Measurements from ENCODE around the gene LDLR. TPM values are rescaled to one million over a fixed set of nuclear protein-coding genes. Genes with fewer than 3 reads are reported as not detected.
"Not testable (repeated sequence)": the region's sequence is repeated elsewhere in the genome, so short reads cannot be mapped to it uniquely, and the experiment has no call there.

Gene LDLR
- total RNA-seq, 2 experiments from 2014 or later: 88.3 to 99.1 TPM

GRCh38 chr19:11093689-11094238 is 4.5 kb downstream of the LDLR start:
- Histone ChIP-seq H3K27ac (ENCODE audit: low read depth, low read length, poor library complexity, severe bottlenecking) (no peak overlapping the region), H3K79me2 (ENCODE audit: insufficient read depth, low read depth, low read length) (peaks cover 84% of the 10 kb centered on the region), H2AFZ (ENCODE audit: low read length) (no peak overlapping the region), H3K4me3 (ENCODE audit: low read depth, low read length, poor library complexity, severe bottlenecking) (no peak overlapping the region), H3K9me3 (ENCODE audit: low read length) (no peaks in the 10 kb centered on the region), H4K20me1 (ENCODE audit: insufficient read depth, low read length) (peaks cover 42% of the 10 kb centered on the region), H3K36me3 (ENCODE audit: insufficient read depth, low read length) (peaks cover 79% of the 10 kb centered on the region), H3K9me2 (ENCODE audit: insufficient read depth, low read length) (no peaks in the 10 kb centered on the region), H3K4me1 (ENCODE audit: insufficient read depth, low read length, poor library complexity, severe bottlenecking) (peaks cover 34% of the 10 kb centered on the region), H3K4me2 (ENCODE audit: low read length) (no peak overlapping the region)
- CTCF ChIA-PET (ENCODE audit: unreplicated experiment): no interaction called here
- intact Hi-C loops (cut with micrococcal nuclease; ENCODE audit: unreplicated experiment): loop anchor here (5.0 kb wide), 1 partner anchor 156 kb away; no protein-coding TSS in a partner anchor
- no TSS peak for BruUV-seq (replicated peaks)
- TF ChIP-seq EZH2phosphoT487 (IDR thresholded peaks at IDR 0.05; ENCODE audit: borderline replicate concordance, low read depth, low read length): no peak
- DNase-seq (ENCODE audit: low spot score): no peak
- POLR2A ChIA-PET: interaction anchor here (0.6 kb wide), 1 partner anchor 685 kb away, joined by 3 read pairs; no protein-coding TSS in a partner anchor

GRCh38 chr19:11094520-11094894 is 5.2 kb downstream of the LDLR start:
- peaks cover 30% of the 10 kb centered on the region for H3K4me1 ChIP-seq (ENCODE audit: insufficient read depth, low read length, poor library complexity, severe bottlenecking)
- BruUV-seq (replicated peaks): no TSS peak
- TF ChIP-seq EZH2phosphoT487 (IDR thresholded peaks at IDR 0.05; ENCODE audit: borderline replicate concordance, low read depth, low read length) (no peak), CTCF (conservative IDR thresholded peaks at IDR 0.05; ENCODE audit: low read length) (no peak)
- H3K9me2 ChIP-seq (ENCODE audit: insufficient read depth, low read length): no peaks in the 10 kb centered on the region
- 0 out of 2 replicates have a peak overlapping the region, but pooled peaks have one; percentile 26 for H3K4me2 ChIP-seq (ENCODE audit: low read length)
- H3K9me3 ChIP-seq (ENCODE audit: low read length): no peaks in the 10 kb centered on the region
- peaks cover 42% of the 10 kb centered on the region for H4K20me1 ChIP-seq (ENCODE audit: insufficient read depth, low read length)
- ChIA-PET POLR2A (interaction anchor here (0.7 kb wide), 1 partner anchor 59 kb away, joined by 3 read pairs; no protein-coding TSS in a partner anchor), CTCF (ENCODE audit: unreplicated experiment) (no interaction called here)
- H3K27ac ChIP-seq (ENCODE audit: low read depth, low read length, poor library complexity, severe bottlenecking): no peak overlapping the region
- peaks cover 91% of the 10 kb centered on the region for H3K79me2 ChIP-seq (ENCODE audit: insufficient read depth, low read depth, low read length)
- H2AFZ ChIP-seq (ENCODE audit: low read length): no peak overlapping the region
- intact Hi-C loops (cut with micrococcal nuclease; ENCODE audit: unreplicated experiment): loop anchor here (5.0 kb wide), 1 partner anchor 157 kb away; no protein-coding TSS in a partner anchor
- DNase-seq (ENCODE audit: low spot score): no peak
- H3K36me3 ChIP-seq (ENCODE audit: insufficient read depth, low read length): peaks cover 87% of the 10 kb centered on the region
- no peak overlapping the region for H3K4me3 ChIP-seq (ENCODE audit: low read depth, low read length, poor library complexity, severe bottlenecking)

- POLR2A ChIA-PET: interaction anchor here (0.5 kb wide), 1 partner anchor 107 kb away, joined by 3 read pairs; no protein-coding TSS in a partner anchor
- CTCF ChIA-PET (ENCODE audit: unreplicated experiment): no interaction called here
Measured at GRCh38 chr19:11096210-11096841, 7.1 kb downstream of the LDLR start.

GRCh38 chr19:11097367-11097766 is 8.1 kb downstream of the LDLR start:
- BruUV-seq (replicated peaks); CTCF ChIA-PET (ENCODE audit: unreplicated experiment); H3K9me2 ChIP-seq (ENCODE audit: insufficient read depth, low read length); H2AFZ ChIP-seq (ENCODE audit: low read length); H3K4me3 ChIP-seq (ENCODE audit: low read depth, low read length, poor library complexity, severe bottlenecking); intact Hi-C loops (cut with micrococcal nuclease; ENCODE audit: unreplicated experiment); H3K27ac ChIP-seq (ENCODE audit: low read depth, low read length, poor library complexity, severe bottlenecking); H3K4me2 ChIP-seq (ENCODE audit: low read length); DNase-seq (ENCODE audit: low spot score); H3K9me3 ChIP-seq (ENCODE audit: low read length): not testable (repeated sequence)
- Histone ChIP-seq H3K79me2 (ENCODE audit: insufficient read depth, low read depth, low read length) (peaks cover 85% of the 10 kb centered on the region), H3K36me3 (ENCODE audit: insufficient read depth, low read length) (peaks cover 96% of the 10 kb centered on the region), H4K20me1 (ENCODE audit: insufficient read depth, low read length) (peaks cover 31% of the 10 kb centered on the region), H3K4me1 (ENCODE audit: insufficient read depth, low read length, poor library complexity, severe bottlenecking) (peaks cover 18% of the 10 kb centered on the region)
- POLR2A ChIA-PET: interaction anchor here (0.7 to 1.5 kb wide), 2 partner anchors 47 to 1757 kb away, joined by 4 to 6 read pairs; no protein-coding TSS in a partner anchor

More at GRCh38 chr19:11096210-11096841, 7.1 kb downstream of the LDLR start:
- no peak for DNase-seq (ENCODE audit: low spot score)
- Histone ChIP-seq H3K27ac (ENCODE audit: low read depth, low read length, poor library complexity, severe bottlenecking) (no peak overlapping the region), H3K9me3 (ENCODE audit: low read length) (no peaks in the 10 kb centered on the region), H3K4me3 (ENCODE audit: low read depth, low read length, poor library complexity, severe bottlenecking) (no peak overlapping the region), H3K4me2 (ENCODE audit: low read length) (no peak overlapping the region), H3K9me2 (ENCODE audit: insufficient read depth, low read length) (no peaks in the 10 kb centered on the region), H2AFZ (ENCODE audit: low read length) (no peak overlapping the region), H3K79me2 (ENCODE audit: insufficient read depth, low read depth, low read length) (peaks cover 96% of the 10 kb centered on the region), H4K20me1 (ENCODE audit: insufficient read depth, low read length) (peaks cover 36% of the 10 kb centered on the region), H3K36me3 (ENCODE audit: insufficient read depth, low read length) (peaks cover 96% of the 10 kb centered on the region), H3K4me1 (ENCODE audit: insufficient read depth, low read length, poor library complexity, severe bottlenecking) (peaks cover 29% of the 10 kb centered on the region)
- no TSS peak for BruUV-seq (replicated peaks)
- TF ChIP-seq CTCF (conservative IDR thresholded peaks at IDR 0.05; ENCODE audit: low read length): no peak
- TF ChIP-seq EZH2phosphoT487 (IDR thresholded peaks at IDR 0.05; ENCODE audit: borderline replicate concordance, low read depth, low read length): no peak
- intact Hi-C loops (cut with micrococcal nuclease; ENCODE audit: unreplicated experiment): no loop called here

Data from OCI-LY7 (cell line).